ENCODE data around the gene ANTXR1. TPM values are rescaled to one million over a fixed set of nuclear protein-coding genes. Genes with fewer than 3 reads are reported as not detected.

ANTXR1 gene
- total and polyA plus RNA-seq, 2 of the 8 experiments (the other 6 are each of a cell fraction or from before 2014, with no cell fraction given), result 15.8 to 44.3 TPM

- TF ChIP-seq HDAC2 (IDR thresholded peaks at IDR 0.05; ENCODE audit: borderline replicate concordance in 1 of 2, low read depth in 2 of 2, low read length in 2 of 2) (no peak), SIX5 (IDR thresholded peaks at IDR 0.05; ENCODE audit: low read depth, low read length) (no peak)
Observed at GRCh38 chr2:68978098-68978497, 34.9 kb upstream of the ANTXR1 start (continued).

All from H1 (cell line).